Measurements from ENCODE around the gene BRMS1. TPM values are rescaled to one million over a fixed set of nuclear protein-coding genes. Genes with fewer than 3 reads are reported as not detected.

BRMS1 gene
- total RNA-seq, 3 donors from 2014 or later (not counting 1 experiment from before 2014, with no cell fraction given), result 48.1 to 55.6 (median 48.2) TPM

GRCh38 chr11:66316849-66317251 is 28.1 kb downstream of the BRMS1 start, which contains the start of gene CD248:
Gene CD248, minus strand, starts transcription at chr11:66317044. Its CDS starts 17 bp downstream, at chr11:66317027.
- no peaks in the 10 kb centered on the region for H3K27me3 ChIP-seq (ENCODE audit: control insufficient read depth, insufficient read depth, low read length)
- WGBS (ENCODE audit: insufficient coverage), result 26% methylated on average over 29 of the region's 29 CpGs
- ATAC-seq, result no peak
- no peaks in the 10 kb centered on the region for H3K9me3 Mint-ChIP-seq
- H3K4me3 Mint-ChIP-seq, result peak within 1 kb of the TSS; percentile 52
- no peak within 1 kb of the TSS for H3K4me3 ChIP-seq (ENCODE audit: low read length)
- peaks cover 14 to 38% of the 10 kb centered on the region in 2 donors for H3K4me1 Mint-ChIP-seq
- DNase-seq, result no peak
- H3K36me3 ChIP-seq (ENCODE audit: control insufficient read depth, insufficient read depth, low read length), result no peaks in the 10 kb centered on the region
- intact Hi-C loops (cut with micrococcal nuclease), result no loop called here
- no peaks in the 10 kb centered on the region for H3K9me3 ChIP-seq (ENCODE audit: control insufficient read depth, insufficient read depth, low read length)
- H3K27ac ChIP-seq (ENCODE audit: low read length), result peak within 1 kb of the TSS; percentile 67
- peaks cover 24 to 28% of the 10 kb centered on the region in 2 donors for H3K27me3 Mint-ChIP-seq (ENCODE audit: low read depth in 2 of 2)
- peak within 1 kb of the TSS; percentile 36 to 53 for H3K27ac Mint-ChIP-seq
- no peak for TF ChIP-seq CTCF (IDR thresholded peaks at IDR 0.05)
- H3K36me3 Mint-ChIP-seq, result no peaks in the 10 kb centered on the region
- H3K4me1 ChIP-seq (ENCODE audit: control insufficient read depth, insufficient read depth, low read length), result peaks cover 40% of the 10 kb centered on the region

GRCh38 chr11:66315921-66316811 is 28.7 kb downstream of the BRMS1 start:
- H3K4me3 Mint-ChIP-seq, result no peak overlapping the region
- no peaks in the 10 kb centered on the region for H3K36me3 Mint-ChIP-seq
- H3K27me3 Mint-ChIP-seq (ENCODE audit: low read depth in 2 of 2), result peaks cover 24 to 28% of the 10 kb centered on the region in 2 donors
- intact Hi-C loops (cut with micrococcal nuclease), result no loop called here
- no peak for TF ChIP-seq CTCF (IDR thresholded peaks at IDR 0.05)
- WGBS (ENCODE audit: insufficient coverage), result 92% methylated on average over 52 of the region's 52 CpGs
- ATAC-seq (no peak), DNase-seq (peak in 1 of 2 donors; percentile 50)
- Histone ChIP-seq H3K4me3 (ENCODE audit: low read length) (no peak overlapping the region), H3K4me1 (ENCODE audit: control insufficient read depth, insufficient read depth, low read length) (peaks cover 45% of the 10 kb centered on the region), H3K9me3 (ENCODE audit: control insufficient read depth, insufficient read depth, low read length) (no peaks in the 10 kb centered on the region), H3K36me3 (ENCODE audit: control insufficient read depth, insufficient read depth, low read length) (no peaks in the 10 kb centered on the region), H3K27me3 (ENCODE audit: control insufficient read depth, insufficient read depth, low read length) (no peaks in the 10 kb centered on the region), H3K27ac (ENCODE audit: low read length) (no peak overlapping the region)
- no peaks in the 10 kb centered on the region for H3K9me3 Mint-ChIP-seq
- H3K4me1 Mint-ChIP-seq, result peaks cover 18 to 43% of the 10 kb centered on the region in 2 donors
- H3K27ac Mint-ChIP-seq, result no peak overlapping the region

GRCh38 chr11:66315498-66315885 is 29.4 kb downstream of the BRMS1 start:
- H3K27me3 Mint-ChIP-seq (ENCODE audit: low read depth in 2 of 2), result peaks cover 24 to 28% of the 10 kb centered on the region in 2 donors
- Histone ChIP-seq H3K4me3 (ENCODE audit: low read length) (no peak overlapping the region), H3K27me3 (ENCODE audit: control insufficient read depth, insufficient read depth, low read length) (no peaks in the 10 kb centered on the region), H3K9me3 (ENCODE audit: control insufficient read depth, insufficient read depth, low read length) (no peaks in the 10 kb centered on the region), H3K36me3 (ENCODE audit: control insufficient read depth, insufficient read depth, low read length) (no peaks in the 10 kb centered on the region), H3K27ac (ENCODE audit: low read length) (no peak overlapping the region), H3K4me1 (ENCODE audit: control insufficient read depth, insufficient read depth, low read length) (peaks cover 45% of the 10 kb centered on the region)
- peak overlapping the region in 1 of 2 donors; percentile 22 for H3K27ac Mint-ChIP-seq
- no peaks in the 10 kb centered on the region for H3K9me3 Mint-ChIP-seq
- H3K36me3 Mint-ChIP-seq, result no peaks in the 10 kb centered on the region
- peak overlapping the region; percentile 57 for H3K4me3 Mint-ChIP-seq
- H3K4me1 Mint-ChIP-seq, result peaks cover 18 to 43% of the 10 kb centered on the region in 2 donors
- intact Hi-C loops (cut with micrococcal nuclease), result no loop called here
- no peak for DNase-seq
- 97% methylated on average over 14 of the region's 14 CpGs for WGBS (ENCODE audit: insufficient coverage)
- ATAC-seq, result no peak
- no peak for TF ChIP-seq CTCF (IDR thresholded peaks at IDR 0.05)

All from natural killer cell (primary cell).